Measurements from ENCODE around the gene VAV2. TPM values are rescaled to one million over a fixed set of nuclear protein-coding genes. Genes with fewer than 3 reads are reported as not detected.

VAV2 gene
- polyA plus RNA-seq, 1 experiment, result 9.0 TPM

GRCh38 chr9:133809335-133809734, 182.8 kb downstream of the VAV2 start:
- H3K27ac ChIP-seq (ENCODE audit: low read depth, low read length), result no peak overlapping the region
- ChIA-PET CTCF (no interaction called here), POLR2A (no interaction called here)
- H3K27me3 ChIP-seq (ENCODE audit: control insufficient read depth, insufficient read depth, low read length), result no peaks in the 10 kb centered on the region
- TF ChIP-seq CTCF (IDR thresholded peaks at IDR 0.05; ENCODE audit: low read depth, low read length), result no peak
- no peaks in the 10 kb centered on the region for H3K9me3 ChIP-seq (ENCODE audit: control insufficient read depth, insufficient read depth, low read length)
- H3K4me3 ChIP-seq (ENCODE audit: low read depth, low read length), result no peak overlapping the region
- DNase-seq (ENCODE audit: low read depth, low spot score), result no peak

GRCh38 chr9:133807818-133808217, 184.3 kb downstream of the VAV2 start:
- TF ChIP-seq CTCF (IDR thresholded peaks at IDR 0.05; ENCODE audit: low read depth, low read length), result no peak
- Histone ChIP-seq H3K9me3 (ENCODE audit: control insufficient read depth, insufficient read depth, low read length) (no peaks in the 10 kb centered on the region), H3K27me3 (ENCODE audit: control insufficient read depth, insufficient read depth, low read length) (no peaks in the 10 kb centered on the region), H3K4me3 (ENCODE audit: low read depth, low read length) (no peak overlapping the region), H3K27ac (ENCODE audit: low read depth, low read length) (no peak overlapping the region)
- ChIA-PET CTCF (no interaction called here), POLR2A (no interaction called here)
- DNase-seq (ENCODE audit: low read depth, low spot score), result no peak

DNA sequence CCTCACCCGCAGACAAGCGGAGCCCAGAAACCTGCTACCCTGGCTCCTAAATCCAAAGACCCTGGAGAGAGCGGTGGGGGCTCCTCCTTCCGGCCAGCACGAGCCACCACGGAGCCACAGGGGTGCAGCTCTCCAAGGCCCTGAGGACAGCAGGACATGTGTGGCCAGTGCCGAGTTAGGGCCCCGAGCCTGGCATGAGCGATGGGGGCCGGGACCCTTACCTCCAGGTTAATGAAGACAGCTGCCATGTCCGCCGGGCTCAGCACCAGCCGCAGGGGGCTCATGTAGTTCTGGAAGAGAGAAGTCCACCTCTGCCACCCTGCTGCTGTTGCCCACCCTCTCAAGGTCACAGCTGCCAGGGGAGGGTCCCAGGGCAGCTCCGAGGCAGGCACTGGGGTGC, 185.1 kb downstream of the VAV2 start:
- TF ChIP-seq CTCF (IDR thresholded peaks at IDR 0.05; ENCODE audit: low read depth, low read length), result no peak
- Histone ChIP-seq H3K4me3 (ENCODE audit: low read depth, low read length) (no peak overlapping the region), H3K9me3 (ENCODE audit: control insufficient read depth, insufficient read depth, low read length) (no peaks in the 10 kb centered on the region), H3K27ac (ENCODE audit: low read depth, low read length) (no peak overlapping the region), H3K27me3 (ENCODE audit: control insufficient read depth, insufficient read depth, low read length) (no peaks in the 10 kb centered on the region)
- no peak for DNase-seq (ENCODE audit: low read depth, low spot score)
- CTCF ChIA-PET, result no interaction called here
- POLR2A ChIA-PET, result no interaction called here

DNA sequence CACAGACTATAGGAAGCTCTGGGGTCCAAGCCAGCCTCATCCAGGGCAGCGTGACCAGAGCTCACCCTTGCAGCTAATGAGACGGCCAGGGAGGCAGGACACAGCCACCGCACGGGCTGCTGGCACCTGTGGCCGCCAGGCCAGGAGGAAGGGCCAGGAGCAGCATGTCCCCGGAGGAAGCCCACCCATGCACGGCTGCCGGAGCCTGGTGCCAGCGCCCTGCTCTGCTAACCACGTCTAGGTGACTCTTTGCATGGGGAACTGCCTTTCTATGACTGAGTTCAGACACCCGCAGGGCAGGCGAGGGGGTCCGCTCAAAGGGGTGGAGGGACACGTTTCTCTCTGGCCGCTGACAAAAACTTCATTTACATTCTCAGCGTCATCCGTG, 185.5 kb downstream of the VAV2 start:
- no peak for TF ChIP-seq CTCF (IDR thresholded peaks at IDR 0.05; ENCODE audit: low read depth, low read length)
- Histone ChIP-seq H3K27me3 (ENCODE audit: control insufficient read depth, insufficient read depth, low read length) (no peaks in the 10 kb centered on the region), H3K27ac (ENCODE audit: low read depth, low read length) (no peak overlapping the region), H3K9me3 (ENCODE audit: control insufficient read depth, insufficient read depth, low read length) (no peaks in the 10 kb centered on the region), H3K4me3 (ENCODE audit: low read depth, low read length) (no peak overlapping the region)
- POLR2A ChIA-PET, result no interaction called here
- CTCF ChIA-PET, result interaction anchor here (1.3 kb wide), 1 partner anchor 188 kb away, joined by 5 read pairs; no protein-coding TSS in a partner anchor
- DNase-seq (ENCODE audit: low read depth, low spot score), result no peak

DNA sequence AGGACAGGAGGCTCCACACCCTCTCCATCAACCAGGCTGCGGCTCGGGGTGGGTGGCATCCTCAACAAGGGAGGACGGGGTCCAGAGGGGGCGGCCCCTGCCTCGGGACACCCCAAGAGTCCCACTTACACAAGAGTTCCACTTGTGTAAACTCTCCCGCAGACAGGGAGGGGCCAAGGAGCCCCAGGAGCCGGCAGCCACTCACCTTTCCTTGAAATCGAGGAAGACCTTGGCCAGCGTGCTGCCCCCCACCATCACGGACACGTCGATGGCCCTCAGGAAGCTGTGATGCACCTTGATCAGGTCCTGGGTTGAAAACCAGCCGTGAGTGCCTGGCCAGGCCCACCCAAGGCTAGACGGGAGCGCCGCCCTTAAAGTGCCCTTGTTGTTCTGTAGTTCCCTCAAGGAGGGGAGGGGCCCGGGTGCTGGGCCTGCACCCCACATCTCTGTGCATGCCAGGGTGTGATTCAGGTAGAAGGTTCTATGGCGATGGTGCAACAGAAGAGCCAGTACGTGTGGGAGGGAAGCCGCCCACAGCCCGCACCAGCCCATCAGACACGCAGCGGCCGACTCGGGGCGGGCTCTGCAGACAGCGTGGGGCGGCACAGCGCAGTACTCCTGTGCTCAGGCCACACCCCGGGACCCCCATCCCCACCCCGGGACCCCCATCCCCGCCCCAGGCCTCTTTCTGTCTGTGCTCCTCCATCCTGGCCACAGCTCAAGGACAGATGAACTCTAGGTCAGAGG, 186.1 kb downstream of the VAV2 start:
- H3K27me3 ChIP-seq (ENCODE audit: control insufficient read depth, insufficient read depth, low read length), result no peaks in the 10 kb centered on the region
- TF ChIP-seq CTCF (IDR thresholded peaks at IDR 0.05; ENCODE audit: low read depth, low read length), result no peak
- DNase-seq (ENCODE audit: low read depth, low spot score), result no peak
- no peak overlapping the region for H3K4me3 ChIP-seq (ENCODE audit: low read depth, low read length)
- CTCF ChIA-PET, result interaction anchor here (1.3 kb wide), 1 partner anchor 188 kb away, joined by 5 read pairs; no protein-coding TSS in a partner anchor
- POLR2A ChIA-PET, result no interaction called here
- H3K27ac ChIP-seq (ENCODE audit: low read depth, low read length), result no peak overlapping the region
- H3K9me3 ChIP-seq (ENCODE audit: control insufficient read depth, insufficient read depth, low read length), result no peaks in the 10 kb centered on the region
